Spleen (tissue), 7 donors: Measurements from ENCODE around the gene NCAN.

ENCODE experiments used
- POLR2A ChIP-seq, 3 donors: fragments of 450-650 bp; IDR thresholded peaks; one replicate each; pipeline ENCODE4 v1.5.1; 2017; ENCODE audit warnings: antibody characterized with exemption in 3 of 3, mild to moderate bottlenecking in 1 of 3
- POLR2AphosphoS5 ChIP-seq, 3 donors: sonication (generic); formaldehyde crosslinking; IDR thresholded peaks; one replicate each; pipeline ENCODE4 v1.5.1; 2017; ENCODE audit warnings: antibody characterized with exemption in 3 of 3
- TF ChIP-seq, protein P1 (sequence below), 11 experiments: fragments of 200-600 bp in 7 of 11; fragments of 450-650 bp in 4 of 11; sonication (generic) in 4 of 11; IDR thresholded peaks in 8 of 11; conservative IDR thresholded peaks in 3 of 11; 1 replicate in 7 of 11; 2 replicates in 4 of 11; pipeline versions ENCODE4 v1.4.0 to v1.8.0; 2016 to 2021; ENCODE audit warnings: antibody characterized with exemption in 11 of 11, inconsistent platforms in 4 of 11, mild to moderate bottlenecking in 1 of 11
- donor health status: DM: no; HTN: no; CAD: no; lungs with moderate emphysema.
- donor health status: DM: no; HTN: no; CAD: no.
- donor health status: DM: no; HTN: no; CAD: no.

DNA sequence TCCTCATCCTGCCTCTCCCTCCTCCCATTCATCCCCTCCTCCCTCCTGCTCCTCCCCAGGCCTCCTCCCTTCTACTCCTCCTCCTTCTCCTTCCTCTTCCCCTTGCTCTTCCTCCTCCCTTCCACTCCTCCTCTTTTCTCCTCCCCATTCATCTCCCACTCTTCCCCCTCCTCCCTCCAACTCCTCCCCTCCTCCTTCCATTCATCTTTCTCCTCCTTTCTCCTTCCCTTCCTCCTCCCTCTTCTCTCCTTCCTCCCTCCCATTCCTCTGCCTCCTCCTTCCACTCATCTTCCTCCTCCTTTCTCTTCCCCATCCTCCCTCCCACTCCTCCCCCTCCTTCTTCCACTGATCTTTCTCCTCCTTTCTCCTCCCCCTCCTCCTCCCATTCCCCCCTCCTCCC is 27.9 kb downstream of the NCAN start:
- TF ChIP-seq, protein P1, sequence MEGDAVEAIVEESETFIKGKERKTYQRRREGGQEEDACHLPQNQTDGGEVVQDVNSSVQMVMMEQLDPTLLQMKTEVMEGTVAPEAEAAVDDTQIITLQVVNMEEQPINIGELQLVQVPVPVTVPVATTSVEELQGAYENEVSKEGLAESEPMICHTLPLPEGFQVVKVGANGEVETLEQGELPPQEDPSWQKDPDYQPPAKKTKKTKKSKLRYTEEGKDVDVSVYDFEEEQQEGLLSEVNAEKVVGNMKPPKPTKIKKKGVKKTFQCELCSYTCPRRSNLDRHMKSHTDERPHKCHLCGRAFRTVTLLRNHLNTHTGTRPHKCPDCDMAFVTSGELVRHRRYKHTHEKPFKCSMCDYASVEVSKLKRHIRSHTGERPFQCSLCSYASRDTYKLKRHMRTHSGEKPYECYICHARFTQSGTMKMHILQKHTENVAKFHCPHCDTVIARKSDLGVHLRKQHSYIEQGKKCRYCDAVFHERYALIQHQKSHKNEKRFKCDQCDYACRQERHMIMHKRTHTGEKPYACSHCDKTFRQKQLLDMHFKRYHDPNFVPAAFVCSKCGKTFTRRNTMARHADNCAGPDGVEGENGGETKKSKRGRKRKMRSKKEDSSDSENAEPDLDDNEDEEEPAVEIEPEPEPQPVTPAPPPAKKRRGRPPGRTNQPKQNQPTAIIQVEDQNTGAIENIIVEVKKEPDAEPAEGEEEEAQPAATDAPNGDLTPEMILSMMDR (IDR thresholded peaks at IDR 0.05 in 8 of 11, conservative IDR thresholded peaks at IDR 0.05 in 3 of 11) = no peak
- TF ChIP-seq POLR2AphosphoS5 (IDR thresholded peaks at IDR 0.05) (no peak), POLR2A (IDR thresholded peaks at IDR 0.05) (no peak)
